Liver (tissue), 9 donors: ENCODE data around the gene RNLS. TPM values are rescaled to one million over a fixed set of nuclear protein-coding genes. Genes with fewer than 3 reads are reported as not detected.

Source experiments
- DNase-seq: peaks from one replicate; pipeline ENCODE4 v3.0.0-alpha.2; 2017; ENCODE audit warnings: low spot score
- H3K27ac ChIP-seq, 2 donors: one replicate each; pipeline ENCODE4 v1.7.0; 2013; ENCODE audit warnings: inconsistent platforms in 2 of 2, low read length in 2 of 2, control low read depth in 1 of 2, low read depth in 1 of 2, mild to moderate bottlenecking in 1 of 2
- H3K27me3 ChIP-seq, 4 donors: one replicate each; pipeline versions ENCODE4 v1.6.1 to v1.7.0; 2013; ENCODE audit warnings: low read length in 3 of 4, inconsistent platforms in 1 of 4, mild to moderate bottlenecking in 1 of 4, moderate library complexity in 1 of 4; ENCODE audit not compliant: control insufficient read depth in 4 of 4, insufficient read depth in 4 of 4
- H3K36me3 ChIP-seq, 4 donors: one replicate each; pipeline versions ENCODE4 v1.6.1 to v1.7.0; 2013; ENCODE audit warnings: low read length in 3 of 4, mild to moderate bottlenecking in 3 of 4, low read depth in 1 of 4, moderate library complexity in 1 of 4; ENCODE audit not compliant: control insufficient read depth in 4 of 4, insufficient read depth in 3 of 4
- H3K4me1 ChIP-seq, 4 donors: one replicate each; pipeline versions ENCODE4 v1.6.1 to v1.7.0; 2013; ENCODE audit warnings: low read length in 3 of 4, mild to moderate bottlenecking in 3 of 4, moderate library complexity in 1 of 4; ENCODE audit not compliant: control insufficient read depth in 4 of 4, insufficient read depth in 4 of 4
- H3K4me3 ChIP-seq, 3 donors: one replicate each; pipeline versions ENCODE4 v1.6.1 to v1.7.0; 2013; ENCODE audit warnings: low read length in 3 of 3, control low read depth in 1 of 3, low read depth in 1 of 3, mild to moderate bottlenecking in 1 of 3
- H3K9ac ChIP-seq, 2 donors: one replicate each; pipeline ENCODE4 v1.7.0; 2013; ENCODE audit warnings: low read length in 2 of 2, mild to moderate bottlenecking in 2 of 2, moderate library complexity in 2 of 2, control low read depth in 1 of 2, low read depth in 1 of 2
- H3K9me3 ChIP-seq, 4 donors: one replicate each; pipeline versions ENCODE4 v1.6.1 to v1.7.0; 2013; ENCODE audit warnings: low read length in 3 of 4; ENCODE audit not compliant: control insufficient read depth in 4 of 4
- EGR1 ChIP-seq, 2 donors: IDR thresholded peaks; 2 replicates each; pipeline ENCODE4 v1.6.1; 2016 to 2018; ENCODE audit warnings: antibody characterized with exemption in 2 of 2, low read depth in 2 of 2
- FOXA1 ChIP-seq: IDR thresholded peaks from 2 replicates; pipeline ENCODE4 v1.6.1; 2016; ENCODE audit warnings: antibody characterized with exemption
- FOXA2 ChIP-seq: IDR thresholded peaks from 2 replicates; pipeline ENCODE4 v1.6.1; 2016; ENCODE audit warnings: antibody characterized with exemption
- GABPA ChIP-seq, 2 donors: IDR thresholded peaks in 1 of 2; conservative IDR thresholded peaks in 1 of 2; 2 replicates each; pipeline ENCODE4 v1.6.1; 2016; ENCODE audit warnings: antibody characterized with exemption in 2 of 2, mild to moderate bottlenecking in 1 of 2, moderate library complexity in 1 of 2
- HNF4A ChIP-seq, 2 donors: conservative IDR thresholded peaks; 2 replicates each; pipeline ENCODE4 v1.6.1; 2016; ENCODE audit warnings: antibody characterized with exemption in 2 of 2, mild to moderate bottlenecking in 2 of 2
- HNF4G ChIP-seq: IDR thresholded peaks from 2 replicates; pipeline ENCODE4 v1.6.1; 2016; ENCODE audit warnings: antibody characterized with exemption
- JUND ChIP-seq, 2 donors: IDR thresholded peaks; 2 replicates each; pipeline ENCODE4 v1.6.1; 2016; ENCODE audit warnings: antibody characterized with exemption in 2 of 2
- MAX ChIP-seq: IDR thresholded peaks from 2 replicates; pipeline ENCODE4 v1.6.1; 2016; ENCODE audit warnings: antibody characterized with exemption
- NR2F2 ChIP-seq: IDR thresholded peaks from 2 replicates; pipeline ENCODE4 v1.6.1; 2016; ENCODE audit warnings: antibody characterized with exemption
- RAD21 ChIP-seq, 2 donors: IDR thresholded peaks; 2 replicates each; pipeline ENCODE4 v1.6.1; 2016; ENCODE audit warnings: antibody characterized with exemption in 2 of 2, mild to moderate bottlenecking in 2 of 2
- REST ChIP-seq: IDR thresholded peaks from 2 replicates; pipeline ENCODE4 v1.6.1; 2016; ENCODE audit warnings: antibody characterized with exemption, mild to moderate bottlenecking
- RXRA ChIP-seq, 2 donors: IDR thresholded peaks; 2 replicates each; pipeline ENCODE4 v1.6.1; 2017 to 2018; ENCODE audit warnings: antibody characterized with exemption in 2 of 2, mild to moderate bottlenecking in 1 of 2
- SP1 ChIP-seq: IDR thresholded peaks from 2 replicates; pipeline ENCODE4 v1.6.1; 2018; ENCODE audit warnings: antibody characterized with exemption, mild to moderate bottlenecking
- TAF1 ChIP-seq: conservative IDR thresholded peaks from 2 replicates; pipeline ENCODE4 v1.6.1; 2016; ENCODE audit warnings: antibody characterized with exemption, mild to moderate bottlenecking
- YY1 ChIP-seq: IDR thresholded peaks from 2 replicates; pipeline ENCODE4 v1.6.1; 2016; ENCODE audit warnings: antibody characterized with exemption, mild to moderate bottlenecking
- WGBS: extraction: QIAGEN DNeasy Blood & Tissue Kit; methylation state at CpG from one replicate; pipeline ENCODE4 v1.1.7; 2013; 5-methylcytosine and 5-hydroxymethylcytosine counted together
- polyA plus RNA-seq, 2 donors: library from polyadenylated mRNA; stranded (reverse) in 1 of 2; unstranded in 1 of 2; fragments of 200-250 nt in 1 of 2; fragments of >200 nt in 1 of 2; fragmentation: Nextera tagmentation in 1 of 2; extraction: Ambion mirVana in 1 of 2; gene quantifications; one replicate each; pipeline versions ENCODE4 v1.2.1 to v1.2.3, GENCODE V29; 2013 to 2015
- total RNA-seq, 2 donors: library from RNA; depleted of rRNA; stranded (reverse); fragments of >200 nt; gene quantifications; one replicate each; pipeline ENCODE4 v1.2.3, GENCODE V29; 2014
- TF ChIP-seq, protein P1 (sequence below): IDR thresholded peaks from 2 replicates; pipeline ENCODE4 v1.6.1; 2016; ENCODE audit warnings: antibody characterized with exemption
- TF ChIP-seq, protein P2 (sequence below): IDR thresholded peaks from 2 replicates; pipeline ENCODE4 v1.6.1; 2016; ENCODE audit warnings: antibody characterized with exemption
- donor health status: healthy.
- donor health status: healthy.
- donor health status: healthy.
- donor health status: healthy.
- donor health status: healthy.

RNLS gene
- total and polyA plus RNA-seq, 4 donors = 4.1 to 12.4 (median 7.5) TPM

DNA sequence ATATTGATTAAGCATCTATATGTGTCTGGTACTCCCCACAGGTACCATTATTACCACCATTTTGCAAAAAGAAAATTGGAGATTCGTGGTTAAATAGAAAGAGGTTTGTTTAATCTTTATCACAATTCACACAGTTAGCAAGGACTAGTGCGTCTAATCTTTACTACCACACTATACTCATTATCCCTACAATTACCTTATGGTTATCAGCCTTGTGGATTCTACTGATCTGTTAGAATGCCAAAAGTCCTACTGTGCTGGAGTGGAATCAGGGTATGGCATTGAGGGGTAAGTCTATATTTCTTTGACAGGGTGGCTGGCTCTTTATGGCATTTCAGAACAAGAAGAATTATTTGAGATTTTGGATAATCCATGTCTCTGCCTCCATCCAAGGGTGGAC lies 156.1 kb downstream of the RNLS start:
- 89% methylated on average over 2 of the region's 2 CpGs for WGBS
- Histone ChIP-seq H3K27ac (no peak overlapping the region), H3K9me3 (no peaks in the 10 kb centered on the region), H3K36me3 (no peaks in the 10 kb centered on the region), H3K27me3 (no peaks in the 10 kb centered on the region), H3K4me3 (no peak overlapping the region), H3K9ac (no peak overlapping the region), H3K4me1 (no peaks in the 10 kb centered on the region)
- DNase-seq = no peak
- TF ChIP-seq EGR1 (IDR thresholded peaks at IDR 0.05; ENCODE audit: low read depth in 2 of 2) (no peak), GABPA (IDR thresholded peaks at IDR 0.05 in 1 of 2, conservative IDR thresholded peaks at IDR 0.05 in 1 of 2) (no peak), REST (no peak), RXRA (IDR thresholded peaks at IDR 0.05) (no peak), HNF4G (no peak), MAX (no peak), SP1 (no peak), JUND (IDR thresholded peaks at IDR 0.05) (no peak), FOXA2 (no peak), HNF4A (conservative IDR thresholded peaks at IDR 0.05) (no peak), RAD21 (IDR thresholded peaks at IDR 0.05) (no peak), NR2F2 (no peak), TAF1 (no peak), YY1 (no peak), FOXA1 (no peak)
- TF ChIP-seq, protein P1, sequence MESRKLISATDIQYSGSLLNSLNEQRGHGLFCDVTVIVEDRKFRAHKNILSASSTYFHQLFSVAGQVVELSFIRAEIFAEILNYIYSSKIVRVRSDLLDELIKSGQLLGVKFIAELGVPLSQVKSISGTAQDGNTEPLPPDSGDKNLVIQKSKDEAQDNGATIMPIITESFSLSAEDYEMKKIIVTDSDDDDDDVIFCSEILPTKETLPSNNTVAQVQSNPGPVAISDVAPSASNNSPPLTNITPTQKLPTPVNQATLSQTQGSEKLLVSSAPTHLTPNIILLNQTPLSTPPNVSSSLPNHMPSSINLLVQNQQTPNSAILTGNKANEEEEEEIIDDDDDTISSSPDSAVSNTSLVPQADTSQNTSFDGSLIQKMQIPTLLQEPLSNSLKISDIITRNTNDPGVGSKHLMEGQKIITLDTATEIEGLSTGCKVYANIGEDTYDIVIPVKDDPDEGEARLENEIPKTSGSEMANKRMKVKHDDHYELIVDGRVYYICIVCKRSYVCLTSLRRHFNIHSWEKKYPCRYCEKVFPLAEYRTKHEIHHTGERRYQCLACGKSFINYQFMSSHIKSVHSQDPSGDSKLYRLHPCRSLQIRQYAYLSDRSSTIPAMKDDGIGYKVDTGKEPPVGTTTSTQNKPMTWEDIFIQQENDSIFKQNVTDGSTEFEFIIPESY = no peak
- TF ChIP-seq, protein P2, sequence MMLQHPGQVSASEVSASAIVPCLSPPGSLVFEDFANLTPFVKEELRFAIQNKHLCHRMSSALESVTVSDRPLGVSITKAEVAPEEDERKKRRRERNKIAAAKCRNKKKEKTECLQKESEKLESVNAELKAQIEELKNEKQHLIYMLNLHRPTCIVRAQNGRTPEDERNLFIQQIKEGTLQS = no peak

DNA sequence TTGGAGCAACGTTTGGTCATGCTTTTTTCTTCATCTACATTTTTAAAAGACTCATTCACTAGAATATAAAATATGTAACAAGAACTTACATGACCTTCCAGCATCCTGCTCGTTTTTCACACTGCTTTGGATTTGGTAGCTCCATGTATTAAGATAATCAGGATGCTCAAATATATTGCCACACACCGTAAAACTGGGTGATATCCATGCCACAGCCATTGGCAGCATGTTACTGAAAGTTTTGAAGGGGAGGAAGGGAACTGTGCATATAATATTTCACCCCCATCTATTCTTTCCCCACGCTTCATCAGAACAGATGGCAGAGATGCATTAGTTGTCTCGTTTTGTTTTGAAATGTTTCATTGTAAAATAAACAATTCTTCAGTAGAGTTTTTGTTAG lies 158.2 kb downstream of the RNLS start:
- Histone ChIP-seq H3K36me3 (no peaks in the 10 kb centered on the region), H3K27me3 (no peaks in the 10 kb centered on the region), H3K4me3 (no peak overlapping the region), H3K27ac (no peak overlapping the region), H3K4me1 (no peaks in the 10 kb centered on the region), H3K9ac (no peak overlapping the region), H3K9me3 (no peaks in the 10 kb centered on the region)
- no peak for DNase-seq
- 80% methylated on average over 5 of the region's 5 CpGs for WGBS
- TF ChIP-seq HNF4A (conservative IDR thresholded peaks at IDR 0.05) (no peak), SP1 (no peak), HNF4G (no peak), EGR1 (IDR thresholded peaks at IDR 0.05; ENCODE audit: low read depth in 2 of 2) (no peak), RAD21 (IDR thresholded peaks at IDR 0.05) (no peak)
- TF ChIP-seq, protein P2 = no peak
